SW480 (cell line): ENCODE data around the gene SULT6B1.

ENCODE experiments used
- DNase-seq: peaks from one replicate; pipeline ENCODE4 v3.0.0-alpha.2; 2016; ENCODE audit warnings: low spot score

The SULT6B1 gene

DNA sequence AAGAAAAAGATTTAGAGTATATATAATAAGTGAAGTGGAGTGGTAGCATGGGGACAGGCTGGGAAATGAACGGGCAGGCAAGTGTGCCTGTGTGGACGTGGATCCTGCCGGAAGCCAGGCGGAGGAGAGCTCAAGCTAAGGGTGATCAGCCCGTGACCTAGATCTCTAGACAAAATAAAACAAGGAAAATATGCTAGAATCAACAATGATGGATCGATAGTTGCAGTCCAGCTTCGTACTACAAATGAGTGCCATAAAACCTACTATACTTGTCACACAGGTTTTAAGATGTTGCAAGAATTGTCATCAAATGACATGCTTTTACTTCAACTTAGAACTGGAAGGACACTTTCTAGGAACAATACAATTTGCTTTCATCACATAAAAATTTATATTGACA is 40.1 kb downstream of the SULT6B1 start:
- no peak for DNase-seq

DNA sequence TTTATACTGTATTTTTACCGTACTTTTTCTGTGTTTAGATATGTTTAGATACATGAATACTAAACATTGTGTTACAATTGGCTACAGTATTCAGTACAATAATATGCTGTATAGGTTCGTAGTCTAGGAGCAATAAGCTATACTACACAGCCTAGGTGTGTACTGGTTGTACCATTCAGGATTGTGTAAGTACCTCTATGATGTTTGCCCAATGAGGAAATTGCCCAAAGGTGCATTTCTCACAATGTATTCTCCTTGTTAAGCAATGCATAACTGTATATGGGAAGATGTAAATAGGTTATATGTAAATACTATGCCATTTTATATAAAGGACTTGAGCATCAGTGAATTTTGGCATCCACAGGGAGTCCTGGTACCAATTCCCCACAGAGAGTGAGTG is 42.4 kb downstream of the SULT6B1 start:
- DNase-seq, result no peak

DNA sequence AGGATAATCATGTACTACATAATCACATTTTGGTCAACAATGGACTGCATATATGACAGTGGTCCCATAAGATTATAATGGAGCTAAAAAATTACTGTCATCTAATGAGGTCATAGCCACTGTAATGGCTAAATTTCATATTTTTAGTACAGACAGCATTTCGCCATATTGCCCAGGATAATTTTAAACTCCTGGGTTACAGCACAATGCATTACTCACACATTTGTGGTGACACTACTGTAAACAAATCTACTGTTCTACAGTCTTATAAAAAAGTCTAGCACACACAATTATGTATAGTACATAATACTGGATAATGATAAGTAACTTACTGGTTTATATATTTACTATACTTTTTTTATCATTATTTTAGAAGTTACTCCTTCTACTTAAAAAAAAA is 44.5 kb downstream of the SULT6B1 start:
- DNase-seq, result no peak

DNA sequence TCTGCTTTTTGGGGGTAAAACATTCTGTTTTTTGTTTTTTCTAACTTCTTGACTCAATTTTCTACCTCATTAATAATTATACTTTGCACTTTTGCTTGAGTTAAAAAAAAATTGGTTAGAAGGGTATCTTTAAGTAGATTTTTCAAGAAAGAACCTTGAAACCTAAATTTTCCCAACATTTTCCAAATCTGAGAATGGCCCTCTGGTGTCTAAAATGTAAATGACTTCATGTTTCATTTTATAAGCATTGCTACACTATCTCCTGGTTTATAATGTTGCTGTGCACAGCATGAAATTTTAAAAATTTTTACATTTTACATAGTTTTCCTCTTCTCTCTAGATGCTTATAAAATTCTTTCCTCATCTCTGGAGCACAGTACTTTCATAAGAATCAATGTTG is 45.9 kb downstream of the SULT6B1 start:
- no peak for DNase-seq

DNA sequence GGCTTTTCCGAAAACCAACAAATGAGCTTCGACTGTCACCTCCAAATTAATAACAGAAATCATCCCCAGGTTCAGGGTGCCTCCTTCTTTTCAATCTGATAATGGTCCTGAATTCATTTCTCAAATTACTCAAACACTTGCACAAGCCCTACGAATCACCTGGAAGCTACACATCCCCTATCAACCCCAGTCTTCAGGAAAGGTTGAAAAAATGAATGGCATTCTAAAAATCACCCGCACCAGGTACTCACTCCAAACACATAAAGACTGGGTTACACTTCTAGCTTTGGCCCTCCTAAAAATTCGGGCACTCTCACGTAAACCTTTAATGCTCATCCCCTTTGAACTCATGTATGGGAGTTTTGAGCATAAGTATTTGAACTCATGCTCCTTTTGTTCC is 55.6 kb downstream of the SULT6B1 start:
- DNase-seq, result no peak

DNA sequence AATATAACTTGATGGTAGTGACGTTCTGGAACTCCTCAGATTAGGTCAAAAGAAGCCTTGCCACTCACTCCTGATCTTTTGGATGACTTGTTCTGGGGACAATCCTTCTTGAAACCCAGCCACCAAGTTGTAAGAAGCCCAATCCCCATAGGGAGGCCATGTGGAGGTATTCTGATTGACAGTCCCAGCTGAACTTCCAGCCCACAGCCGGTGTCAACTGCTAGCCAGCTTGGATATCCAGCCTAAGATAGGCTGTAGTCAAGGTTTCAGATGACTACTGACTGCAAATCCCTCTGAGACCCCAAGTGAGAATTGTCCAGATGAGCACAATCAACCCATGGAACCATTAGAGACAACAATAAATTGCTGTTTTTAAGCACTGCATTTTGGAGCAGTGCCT is 63.1 kb downstream of the SULT6B1 start:
- no peak for DNase-seq

DNA sequence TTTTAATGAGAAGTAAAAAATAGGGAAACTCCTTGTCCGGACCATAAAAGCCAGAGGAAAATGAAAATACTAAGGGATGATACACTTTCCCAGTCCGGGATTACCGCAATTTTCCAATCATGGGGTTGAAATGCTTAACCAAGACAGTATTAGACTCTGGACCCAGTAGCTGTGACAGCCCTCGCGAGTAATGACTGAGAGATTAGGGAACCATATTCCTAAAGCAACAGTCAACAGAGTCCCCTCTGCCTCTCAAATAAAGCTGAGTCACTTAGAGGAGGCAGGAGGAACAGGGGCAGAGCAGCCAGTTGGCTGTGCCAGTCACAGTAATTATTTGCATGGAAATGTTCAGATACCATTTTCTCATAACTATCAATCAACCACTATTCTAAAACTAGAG is 69.3 kb downstream of the SULT6B1 start:
- DNase-seq, result no peak
